A549 (cell line): ENCODE results near the gene MYH16. TPM values are rescaled to one million over a fixed set of nuclear protein-coding genes. Genes with fewer than 3 reads are reported as not detected.

Source experiments
- ATAC-seq, 2 experiments: fragments of 200-7000 bp in 1 of 2; fragments of >200 bp in 1 of 2; cut with Nextera tagmentation in 1 of 2; cut with Tn5 transposase in 1 of 2; 3 replicates each; pipeline versions ENCODE4 v1.8.0 to v1.9.1; 2018 to 2020; ENCODE audit warnings: mild to moderate bottlenecking in 1 of 2, moderate library complexity in 1 of 2
- CTCF ChIA-PET: fragments of 300-600 bp; sonication (Branson Sonifier 250); formaldehyde crosslinking; extraction: SDS; loops from one replicate; lab custom pipeline; 2021; ENCODE audit warnings: antibody characterized with exemption, inconsistent platforms; lab: Yijun Ruan, JAX
- POLR2A ChIA-PET: fragments of 350-600 bp; formaldehyde crosslinking; extraction: SDS; loops from one replicate; lab custom pipeline; 2021; ENCODE audit warnings: antibody characterized with exemption, inconsistent platforms; lab: Yijun Ruan, JAX
- DNase-seq, 2 experiments: peaks; one replicate each; pipeline versions ENCODE4 v3.0.0 to v3.0.0-alpha.2; 2011 to 2016; ENCODE audit warnings: low read depth in 1 of 2, low spot score in 1 of 2
- FAIRE-seq: peaks from 2 replicates; lab custom pipeline; 2011; peaks lifted over from hg19 to GRCh38; lab: Jason Lieb, UNC
- H3K27ac ChIP-seq, 2 experiments: fragments of >200 bp; sonication (Bioruptor Twin); formaldehyde crosslinking; 3 replicates each; pipeline ENCODE4 v1.5.1; 2016 to 2017
- H3K4me1 ChIP-seq: fragments of >200 bp; sonication (Bioruptor Twin); formaldehyde crosslinking; 3 replicates; pipeline ENCODE4 v1.6.1; 2016
- H3K4me2 ChIP-seq: fragments of >200 bp; sonication (Bioruptor Twin); formaldehyde crosslinking; 3 replicates; pipeline ENCODE4 v1.6.1; 2016
- H3K4me3 ChIP-seq: fragments of >200 bp; sonication (Bioruptor Twin); formaldehyde crosslinking; 3 replicates; pipeline ENCODE4 v1.5.1; 2016
- H3K9me3 ChIP-seq: fragments of >200 bp; sonication (Bioruptor Twin); formaldehyde crosslinking; 3 replicates; pipeline ENCODE4 v1.6.1; 2016
- ATOH8 ChIP-seq: fragments of 250-450 bp; sonication (Bioruptor Pico); IDR thresholded peaks from 2 replicates; pipeline ENCODE4 v1.5.0; 2020; ENCODE audit warnings: low read depth, mild to moderate bottlenecking, moderate library complexity
- BCL3 ChIP-seq: fragments of >200 bp; sonication (Bioruptor Twin); formaldehyde crosslinking; IDR thresholded peaks from 3 replicates; pipeline ENCODE4 v1.6.1; 2016
- CBX8 ChIP-seq: fragments of 200-600 bp; sonication (generic); IDR thresholded peaks from 2 replicates; pipeline ENCODE4 v1.6.1; 2016
- CHD4 ChIP-seq: fragments of 200-600 bp; sonication (generic); IDR thresholded peaks from 2 replicates; pipeline ENCODE4 v1.6.1; 2016; ENCODE audit warnings: antibody characterized with exemption, mild to moderate bottlenecking, borderline replicate concordance
- E2F6 ChIP-seq: IDR thresholded peaks from 2 replicates; pipeline ENCODE4 v1.6.1; 2012; ENCODE audit warnings: low read depth, borderline replicate concordance
- EHMT2 ChIP-seq: fragments of 200-600 bp; sonication (generic); IDR thresholded peaks from 2 replicates; pipeline ENCODE4 v1.6.1; 2016; ENCODE audit warnings: antibody characterized with exemption, low read depth, mild to moderate bottlenecking, moderate library complexity
- EP300 ChIP-seq, 2 experiments: fragments of >200 bp; sonication (Bioruptor Twin); formaldehyde crosslinking; IDR thresholded peaks; 2 replicates in 1 of 2; 3 replicates in 1 of 2; pipeline ENCODE4 v1.6.1; 2016 to 2017
- FOSB ChIP-seq: fragments of 250-450 bp; sonication (Bioruptor Pico); IDR thresholded peaks from 2 replicates; pipeline ENCODE4 v1.5.0; 2020; ENCODE audit warnings: mild to moderate bottlenecking, moderate library complexity
- FOSL2 ChIP-seq, 2 experiments: fragments of 450-650 bp in 1 of 2; fragments of >200 bp in 1 of 2; sonication (Bioruptor Twin) in 1 of 2; formaldehyde crosslinking; IDR thresholded peaks; 2 replicates each; pipeline versions ENCODE4 v1.5.0 to v1.6.1; 2016 to 2020; ENCODE audit warnings: mild to moderate bottlenecking in 1 of 2, moderate library complexity in 1 of 2
- FOXS1 ChIP-seq: fragments of 250-450 bp; sonication (Bioruptor Pico); IDR thresholded peaks from 2 replicates; pipeline ENCODE4 v1.5.0; 2020; ENCODE audit warnings: mild to moderate bottlenecking, moderate library complexity
- HDAC2 ChIP-seq: fragments of 200-600 bp; sonication (generic); IDR thresholded peaks from 2 replicates; pipeline ENCODE4 v1.6.1; 2016
- HES2 ChIP-seq: fragments of >200 bp; sonication (Bioruptor Twin); formaldehyde crosslinking; IDR thresholded peaks from 2 replicates; pipeline ENCODE4 v1.6.1; 2016
- HEYL ChIP-seq: fragments of 250-450 bp; sonication (Bioruptor Pico); IDR thresholded peaks from 2 replicates; pipeline ENCODE4 v1.8.0; 2021; ENCODE audit warnings: mild to moderate bottlenecking, moderate library complexity
- HOXA7 ChIP-seq: fragments of 250-450 bp; sonication (Bioruptor Pico); IDR thresholded peaks from 2 replicates; pipeline ENCODE4 v1.5.0; 2020; ENCODE audit warnings: mild to moderate bottlenecking, moderate library complexity
- KDM1A ChIP-seq: fragments of 200-600 bp; sonication (generic); IDR thresholded peaks from 2 replicates; pipeline ENCODE4 v1.6.1; 2016; ENCODE audit warnings: low read depth, mild to moderate bottlenecking
- NFE2L2 ChIP-seq: fragments of 150-350 bp; conservative IDR thresholded peaks from 2 replicates; pipeline ENCODE4 v1.6.1; 2014; ENCODE audit warnings: low read length
- NPAS2 ChIP-seq: fragments of 250-450 bp; sonication (Bioruptor Pico); IDR thresholded peaks from 2 replicates; pipeline ENCODE4 v1.8.0; 2022; ENCODE audit warnings: mild to moderate bottlenecking, moderate library complexity, borderline replicate concordance
- NR3C1 ChIP-seq: fragments of >200 bp; sonication (Bioruptor Twin); formaldehyde crosslinking; IDR thresholded peaks from 3 replicates; pipeline ENCODE4 v1.6.1; 2017
- PBX3 ChIP-seq: IDR thresholded peaks from 2 replicates; pipeline ENCODE4 v1.6.1; 2012
- POLR2A ChIP-seq: IDR thresholded peaks from 2 replicates; pipeline ENCODE4 v1.6.1; 2012; ENCODE audit warnings: mild to moderate bottlenecking, low read length
- POLR2AphosphoS2 ChIP-seq: conservative IDR thresholded peaks from 2 replicates; pipeline ENCODE4 v1.6.1; 2012; ENCODE audit warnings: low read length, improper control_type of control experiment, inconsistent platforms
- RAD21 ChIP-seq, 2 experiments: fragments of >200 bp in 1 of 2; sonication (Bioruptor Twin) in 1 of 2; formaldehyde crosslinking in 1 of 2; IDR thresholded peaks in 1 of 2; conservative IDR thresholded peaks in 1 of 2; 2 replicates in 1 of 2; 3 replicates in 1 of 2; pipeline ENCODE4 v1.6.1; 2012 to 2018; ENCODE audit warnings: inconsistent platforms in 1 of 2
- RARB ChIP-seq: fragments of 250-450 bp; sonication (Bioruptor Pico); IDR thresholded peaks from 2 replicates; pipeline ENCODE4 v1.8.0; 2021; ENCODE audit warnings: mild to moderate bottlenecking, moderate library complexity
- TFCP2L1 ChIP-seq: fragments of 250-450 bp; sonication (Bioruptor Pico); IDR thresholded peaks from 2 replicates; pipeline ENCODE4 v1.5.0; 2021; ENCODE audit warnings: mild to moderate bottlenecking
- USF2 ChIP-seq: fragments of 450-650 bp; IDR thresholded peaks from 2 replicates; pipeline ENCODE4 v1.6.1; 2014; ENCODE audit warnings: antibody characterized with exemption
- ZFP36 ChIP-seq: fragments of 450-650 bp; IDR thresholded peaks from 2 replicates; pipeline ENCODE4 v1.6.1; 2014; ENCODE audit warnings: borderline replicate concordance; ENCODE audit not compliant: partially characterized antibody
- WGBS: methylation state at CpG from one replicate; pipeline ENCODE4 v1.1.6; 2017; ENCODE audit errors: missing lambda C conversion rate; 5-methylcytosine and 5-hydroxymethylcytosine counted together
- polyA plus RNA-seq, 4 experiments: library from polyadenylated mRNA; depleted of rRNA in 3 of 4; stranded (reverse); fragments of >200 nt; fragmentation: RNase III in 1 of 4; extraction: RNeasy Plus Mini Kit Qiagen cat#74134 plus additional on column Dnase treatment in 1 of 4; gene quantifications; 2 replicates in 3 of 4; 3 replicates in 1 of 4; pipeline ENCODE4 v1.2.3, GENCODE V29; 2011 to 2017
- TF ChIP-seq, protein P1 (sequence below): IDR thresholded peaks from 2 replicates; pipeline ENCODE4 v1.6.1; 2012

The MYH16 gene
- polyA plus RNA-seq, 2 of the 4 experiments (the other 2 are of a cell fraction) = 0.28 to 0.31 TPM

GRCh38 chr7:99301496-99301895 lies 28.9 kb downstream of the MYH16 start:
- no peaks in the 10 kb centered on the region for H3K9me3 ChIP-seq
- H3K4me3 ChIP-seq = no peak overlapping the region
- no peak overlapping the region for H3K27ac ChIP-seq
- no peak overlapping the region for H3K4me2 ChIP-seq
- no peak for ATAC-seq
- POLR2A ChIA-PET = no interaction called here
- DNase-seq = no peak
- H3K4me1 ChIP-seq = no peaks in the 10 kb centered on the region
- WGBS = 86% methylated on average over 19 of the region's 19 CpGs
- FAIRE-seq = no peak
- CTCF ChIA-PET = interaction anchor here (0.6 to 3.5 kb wide), 4 partner anchors 12 to 304 kb away, joined by 3 to 17 read pairs (median 4); no protein-coding TSS in a partner anchor
- no peak for TF ChIP-seq POLR2A
- TF ChIP-seq ATOH8 (CRISPR knock-in tag) = no peak
- no peak for TF ChIP-seq RAD21 (conservative IDR thresholded peaks at IDR 0.05 in 1 of 2, IDR thresholded peaks at IDR 0.05 in 1 of 2)
- no peak for TF ChIP-seq NPAS2 (CRISPR knock-in tag)
- TF ChIP-seq POLR2AphosphoS2 = no peak
- TF ChIP-seq HEYL (CRISPR knock-in tag) = no peak
- TF ChIP-seq ZFP36 = no peak
- TF ChIP-seq HDAC2 = no peak
- TF ChIP-seq BCL3 = no peak
- TF ChIP-seq CHD4 = no peak
- TF ChIP-seq FOSB (CRISPR knock-in tag) = no peak
- no peak for TF ChIP-seq RARB (CRISPR knock-in tag)

DNA sequence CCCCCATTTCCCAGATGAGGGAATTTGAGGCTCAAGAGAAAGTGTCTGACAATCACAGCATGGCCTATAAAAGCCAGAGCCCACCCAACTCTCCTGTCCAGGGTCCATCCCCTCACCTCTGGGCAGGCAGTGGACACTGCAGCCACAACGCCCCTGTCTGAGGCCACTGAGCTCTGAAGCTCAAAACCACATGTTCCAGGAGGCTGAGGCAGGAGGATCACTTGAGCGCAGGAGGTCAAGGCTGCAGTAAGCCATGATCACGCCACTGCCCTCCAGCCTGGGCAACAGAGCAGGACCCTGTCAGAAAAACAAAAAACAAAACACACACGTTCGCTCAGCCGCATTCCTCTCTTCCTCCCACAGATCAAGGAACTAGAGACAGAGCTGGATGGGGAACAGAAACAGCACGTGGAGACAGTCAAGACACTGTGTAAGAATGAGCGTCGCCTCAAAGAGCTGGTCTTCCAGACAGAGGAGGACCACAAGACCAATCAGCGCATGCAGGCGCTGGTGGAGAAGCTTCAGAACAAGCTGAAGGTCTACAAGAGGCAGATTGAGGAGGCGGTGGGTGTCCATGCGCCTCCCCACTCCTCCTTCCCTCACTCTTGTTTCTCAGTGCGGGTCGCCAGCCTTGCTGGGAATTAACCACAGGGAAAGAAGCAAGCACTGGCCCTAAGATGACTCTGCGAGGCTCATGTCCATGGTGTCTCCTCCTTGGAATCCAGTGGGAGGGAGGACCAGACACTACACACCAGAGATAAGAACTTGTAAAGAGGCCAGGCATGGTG lies 33.0 kb downstream of the MYH16 start:
- no peak overlapping the region for H3K4me2 ChIP-seq
- CTCF ChIA-PET = interaction anchor here (0.7 to 1.7 kb wide), 5 partner anchors 9 to 264 kb away, joined by 3 to 8 read pairs (median 4); no protein-coding TSS in a partner anchor

More for the DNA sequence above, 33.0 kb downstream of the MYH16 start:
- WGBS = 91% methylated on average over 16 of the region's 16 CpGs
- peaks cover 20% of the 10 kb centered on the region for H3K9me3 ChIP-seq
- TF ChIP-seq, protein P1, sequence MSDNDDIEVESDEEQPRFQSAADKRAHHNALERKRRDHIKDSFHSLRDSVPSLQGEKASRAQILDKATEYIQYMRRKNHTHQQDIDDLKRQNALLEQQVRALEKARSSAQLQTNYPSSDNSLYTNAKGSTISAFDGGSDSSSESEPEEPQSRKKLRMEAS = no peak
- TF ChIP-seq EP300 (IDR thresholded peaks at IDR 0.05) (no peak), HES2 (no peak), NPAS2 (CRISPR knock-in tag) (no peak), FOSL2 (IDR thresholded peaks at IDR 0.05) (no peak), FOSL2 (CRISPR knock-in tag; IDR thresholded peaks at IDR 0.05) (no peak), KDM1A (no peak), FOXS1 (CRISPR knock-in tag) (no peak), POLR2A (no peak), HOXA7 (CRISPR knock-in tag) (no peak), NR3C1 (no peak), PBX3 (no peak), NFE2L2 (no peak), EHMT2 (no peak), E2F6 (no peak), CBX8 (no peak), TFCP2L1 (CRISPR knock-in tag) (no peak), RARB (CRISPR knock-in tag) (no peak), POLR2AphosphoS2 (no peak), USF2 (no peak)
- no peak overlapping the region for H3K4me3 ChIP-seq
- POLR2A ChIA-PET = interaction anchor here (0.5 to 0.7 kb wide), 3 partner anchors 18 to 118 kb away, joined by 3 to 4 read pairs (median 3); no protein-coding TSS in a partner anchor
- ATAC-seq = no peak
- no peak for DNase-seq
- no peak for FAIRE-seq
- H3K4me1 ChIP-seq = no peaks in the 10 kb centered on the region
- no peak overlapping the region for H3K27ac ChIP-seq
